Stimulated activated CD8-positive, alpha-beta memory T cell treated with anti-CD3 and anti-CD28 coated beads, Interleukin-15, amount 100 ng/mL, for 24 hours (primary cell): ENCODE results near the gene CCNT1.

Experiments used
- DNase-seq: peaks from one replicate; pipeline ENCODE4 v3.0.0-alpha.2; 2020; ENCODE audit warnings: low read depth

Gene CCNT1

GRCh38 chr12:48640854-48641253 lies 75.7 kb downstream of the CCNT1 start:
- DNase-seq, result no peak

- no peak for DNase-seq
Observed at GRCh38 chr12:48640428-48640827, 76.1 kb downstream of the CCNT1 start.
